ENCODE results near the gene NELFE.
A peak's percentile ranks its signal among the peaks of the same experiment; 100 is the strongest.

NELFE gene

GRCh38 chr6:31970604-31971271 lies 12.0 kb upstream of the NELFE start:
- peak overlapping the region; percentile 76 for H3K27ac ChIP-seq
- no peak for TF ChIP-seq ZFX (IDR thresholded peaks at IDR 0.05)
- TF ChIP-seq CTCF (conservative IDR thresholded peaks at IDR 0.05) = no peak

GRCh38 chr6:31969712-31970603 lies 11.2 kb upstream of the NELFE start:
- peak overlapping the region; percentile 76 for H3K27ac ChIP-seq
- TF ChIP-seq ZFX (IDR thresholded peaks at IDR 0.05) (no peak), CTCF (conservative IDR thresholded peaks at IDR 0.05) (no peak)

GRCh38 chr6:31968791-31969711 lies 10.3 kb upstream of the NELFE start:
- TF ChIP-seq ZFX (IDR thresholded peaks at IDR 0.05) (no peak), CTCF (conservative IDR thresholded peaks at IDR 0.05) (no peak)
- H3K27ac ChIP-seq = no peak overlapping the region

GRCh38 chr6:31968326-31968725 lies 9.6 kb upstream of the NELFE start:
- TF ChIP-seq ZFX (IDR thresholded peaks at IDR 0.05) (no peak), CTCF (conservative IDR thresholded peaks at IDR 0.05) (no peak)
- H3K27ac ChIP-seq = no peak overlapping the region

GRCh38 chr6:31967926-31968320 lies 9.2 kb upstream of the NELFE start:
- TF ChIP-seq ZFX (IDR thresholded peaks at IDR 0.05) = no peak
- no peak for TF ChIP-seq CTCF (conservative IDR thresholded peaks at IDR 0.05)
- H3K27ac ChIP-seq = no peak overlapping the region

- no peak overlapping the region for H3K27ac ChIP-seq
- TF ChIP-seq ZFX (IDR thresholded peaks at IDR 0.05) (no peak), CTCF (conservative IDR thresholded peaks at IDR 0.05) (no peak)
Observed at GRCh38 chr6:31966997-31967925, 8.5 kb upstream of the NELFE start.

All from C4-2B (cell line).